H54 (cell line): ENCODE data around the gene BCAS3.
"Not testable (repeated sequence)": the region's sequence is repeated elsewhere in the genome, so short reads cannot be mapped to it uniquely, and the experiment has no call there.

Experiments
- DNase-seq: peaks from one replicate; pipeline ENCODE4 v3.0.0; 2011; ENCODE audit warnings: low spot score, mixed read lengths; ENCODE audit not compliant: insufficient read length
- FAIRE-seq: peaks from 3 replicates; lab custom pipeline; 2011; peaks lifted over from hg19 to GRCh38; lab: Jason Lieb, UNC
- POLR2A ChIP-seq: IDR thresholded peaks from 2 replicates; pipeline ENCODE4 v1.6.1; 2011; ENCODE audit warnings: low read depth, mild to moderate bottlenecking, low read length

The BCAS3 gene

GRCh38 chr17:60908324-60908723 is 230.7 kb downstream of the BCAS3 start:
- no peak for DNase-seq
- no peak for TF ChIP-seq POLR2A
- FAIRE-seq = peak; percentile 73

DNA sequence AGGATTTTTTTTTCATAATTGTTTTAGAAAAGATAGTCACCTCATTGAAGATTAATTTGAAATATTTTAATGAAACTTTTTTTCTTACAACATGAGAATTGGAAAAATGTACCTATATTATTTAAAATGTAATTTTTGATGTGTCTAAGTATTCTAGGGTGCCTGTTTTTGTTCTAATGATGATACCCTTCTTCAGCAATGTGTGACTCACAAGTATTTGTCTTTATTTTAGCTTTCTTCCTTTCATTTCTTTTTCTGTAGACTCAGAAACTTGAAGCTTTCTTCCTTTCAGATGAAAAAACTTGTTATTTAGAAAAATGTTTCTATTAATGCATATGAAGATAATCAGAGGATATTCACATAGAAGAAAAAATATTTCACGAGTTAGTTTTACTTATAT is 231.8 kb downstream of the BCAS3 start:
- FAIRE-seq (no peak), DNase-seq (no peak)
- no peak for TF ChIP-seq POLR2A

DNA sequence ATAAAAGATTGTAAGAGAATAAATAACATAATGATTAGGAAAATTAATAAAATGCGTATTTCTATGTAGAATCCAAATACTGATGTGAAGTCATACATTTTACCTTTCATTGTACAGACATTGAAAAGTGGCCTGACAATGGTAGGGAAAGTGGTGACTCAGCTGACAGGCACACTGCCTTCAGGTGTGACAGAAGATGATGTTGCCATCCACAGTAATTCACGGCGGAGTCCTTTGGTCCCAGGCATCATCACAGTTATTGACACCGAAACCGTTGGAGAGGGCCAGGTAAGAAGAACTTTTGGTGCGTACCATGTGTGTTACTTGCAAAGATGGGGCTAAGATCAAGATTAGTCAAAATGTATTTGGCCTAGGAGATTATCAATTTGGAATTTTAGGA is 232.8 kb downstream of the BCAS3 start:
- FAIRE-seq = peak; percentile 91
- no peak for DNase-seq
- TF ChIP-seq POLR2A = no peak

GRCh38 chr17:60914078-60914477 is 236.4 kb downstream of the BCAS3 start:
- DNase-seq (no peak), FAIRE-seq (no peak)
- no peak for TF ChIP-seq POLR2A

- no peak for DNase-seq
- TF ChIP-seq POLR2A = no peak
- FAIRE-seq = peak; percentile 67
These were observed 238.4 kb downstream of the BCAS3 start for GRCh38 chr17:60916043-60916442.

DNA sequence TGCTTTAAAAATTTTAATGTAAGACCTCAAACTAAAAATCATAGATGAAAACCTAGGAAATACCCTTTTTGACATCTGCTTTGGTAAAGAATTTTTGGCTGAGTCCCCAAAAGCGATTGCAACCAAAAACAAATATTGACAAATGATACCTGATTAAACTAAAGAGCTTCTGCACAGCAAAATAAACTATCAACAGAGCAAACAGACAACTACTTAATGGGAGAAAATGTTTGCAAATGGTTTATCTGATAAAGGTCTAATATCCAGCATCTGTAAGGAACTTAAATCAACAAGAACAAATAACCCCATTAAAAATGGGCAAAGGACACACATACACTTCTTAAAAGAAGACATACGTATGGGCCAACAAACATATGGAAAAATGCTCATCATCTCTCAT is 242.5 kb downstream of the BCAS3 start:
- no peak for DNase-seq
- TF ChIP-seq POLR2A = no peak
- no peak for FAIRE-seq

DNA sequence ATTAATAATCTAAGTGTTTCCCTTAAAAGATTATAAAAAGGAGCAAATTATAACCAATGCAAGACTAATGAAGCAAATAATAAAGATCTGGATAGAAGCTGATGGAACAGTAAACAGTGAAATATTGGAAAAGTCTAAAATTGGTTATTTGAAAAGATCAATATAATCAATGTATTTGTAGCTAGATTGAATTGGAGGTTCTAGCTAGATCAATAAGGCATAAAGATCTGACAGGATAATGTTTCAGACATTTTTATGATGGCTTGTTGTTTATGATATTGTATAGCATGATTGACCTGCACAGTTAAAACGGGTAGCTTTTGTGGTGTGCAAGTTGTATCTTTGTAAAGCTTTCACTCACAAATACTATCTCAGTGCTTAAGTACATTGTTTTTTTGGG is 245.3 kb downstream of the BCAS3 start:
- no peak for TF ChIP-seq POLR2A
- no peak for DNase-seq
- peak; percentile 86 for FAIRE-seq

- FAIRE-seq (peak; percentile 52), DNase-seq (no peak)
- no peak for TF ChIP-seq POLR2A
These were observed 249.0 kb downstream of the BCAS3 start for GRCh38 chr17:60926466-60927183.

- DNase-seq = no peak
- FAIRE-seq = peak; percentile 33
- no peak for TF ChIP-seq POLR2A
These were observed 256.1 kb downstream of the BCAS3 start for GRCh38 chr17:60933739-60934138.

- no peak for FAIRE-seq
- no peak for TF ChIP-seq POLR2A
- DNase-seq = no peak
These were observed 257.1 kb downstream of the BCAS3 start for GRCh38 chr17:60934723-60935122.

DNA sequence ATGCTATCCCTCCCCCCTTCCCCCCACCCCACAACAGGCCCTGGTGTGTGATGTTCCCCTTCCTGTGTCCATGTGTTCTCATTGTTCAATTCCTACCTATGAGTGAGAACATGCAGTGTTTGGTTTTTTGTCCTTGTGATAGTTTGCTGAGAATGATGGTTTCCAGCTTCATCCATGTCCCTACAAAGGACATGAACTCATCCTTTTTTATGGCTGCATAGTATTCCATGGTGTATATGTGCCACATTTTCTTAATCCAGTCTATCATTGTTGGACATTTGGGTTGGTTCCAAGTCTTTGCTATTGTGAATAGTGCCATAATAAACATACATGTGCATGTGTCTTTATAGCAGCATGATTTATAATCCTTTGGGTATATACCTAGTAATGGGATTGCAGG is 258.3 kb downstream of the BCAS3 start:
- DNase-seq, FAIRE-seq: not testable (repeated sequence)

DNA sequence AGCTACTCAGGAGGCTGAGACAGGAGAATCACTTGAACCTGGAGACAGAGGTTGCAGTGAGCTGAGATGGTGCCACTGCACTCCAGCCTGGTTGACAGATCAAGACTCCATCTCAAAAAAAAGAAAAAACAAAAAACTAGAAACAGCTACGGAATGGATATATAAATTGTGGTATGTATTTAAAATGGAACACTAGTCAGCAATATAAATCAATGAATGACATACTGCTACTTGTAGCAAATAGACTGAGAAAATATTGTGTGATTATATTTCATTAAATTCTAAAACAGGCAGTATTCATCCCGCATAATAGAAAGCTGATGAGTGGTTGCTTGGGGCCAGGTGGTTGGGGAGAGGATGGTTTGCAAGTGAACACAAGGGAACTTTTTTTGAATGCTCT is 261.7 kb downstream of the BCAS3 start:
- no peak for FAIRE-seq
- TF ChIP-seq POLR2A = no peak
- DNase-seq = no peak

GRCh38 chr17:60941028-60941427 is 263.4 kb downstream of the BCAS3 start:
- DNase-seq = no peak
- FAIRE-seq = peak; percentile 91
- TF ChIP-seq POLR2A = no peak

GRCh38 chr17:60941571-60941970 is 263.9 kb downstream of the BCAS3 start:
- no peak for TF ChIP-seq POLR2A
- FAIRE-seq = peak; percentile 75
- no peak for DNase-seq

GRCh38 chr17:60944751-60945150 is 267.1 kb downstream of the BCAS3 start:
- no peak for TF ChIP-seq POLR2A
- DNase-seq = no peak
- no peak for FAIRE-seq

DNA sequence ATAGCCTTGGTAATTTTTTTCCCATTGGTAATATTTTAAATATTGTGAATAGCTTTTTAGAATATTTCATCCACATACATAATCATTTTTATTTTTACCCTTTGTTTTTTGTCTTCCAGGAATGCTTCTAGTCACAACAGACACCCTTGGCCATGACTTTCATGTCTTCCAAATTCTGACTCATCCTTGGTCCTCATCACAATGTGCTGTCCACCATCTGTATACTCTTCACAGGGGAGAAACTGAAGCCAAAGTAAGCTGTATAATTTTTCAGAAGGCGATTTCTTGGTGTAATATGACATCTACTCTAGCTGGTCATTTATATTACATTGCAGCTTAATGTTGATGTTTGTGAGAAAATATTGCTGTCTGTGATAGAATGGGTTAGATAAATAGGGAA is 269.4 kb downstream of the BCAS3 start:
- no peak for TF ChIP-seq POLR2A
- peak; percentile 8 for DNase-seq
- peak; percentile 52 for FAIRE-seq
